ENCODE data around the gene SMYD3.

SMYD3 gene

GRCh38 chr1:246265481-246265880 is 241.6 kb downstream of the SMYD3 start:
- DNase-seq, result no peak

DNA sequence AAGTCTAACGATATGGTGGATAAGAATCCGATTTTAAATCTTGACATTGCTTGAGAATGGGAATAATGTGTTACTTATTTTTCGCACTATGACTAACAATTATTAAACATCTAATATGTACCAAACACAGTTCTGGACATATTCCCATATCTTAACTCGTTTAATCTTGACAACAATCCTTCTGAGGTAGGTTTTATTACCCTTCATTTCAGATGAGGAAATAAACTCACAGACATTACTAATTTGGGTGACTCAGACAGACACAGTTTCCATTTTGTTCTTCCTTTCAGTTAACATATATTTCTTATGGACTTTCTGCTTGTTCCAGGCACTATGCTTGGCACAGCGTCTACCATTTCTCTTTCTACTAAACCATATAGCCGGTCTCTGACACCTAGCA is 244.8 kb downstream of the SMYD3 start:
- DNase-seq, result no peak

DNA sequence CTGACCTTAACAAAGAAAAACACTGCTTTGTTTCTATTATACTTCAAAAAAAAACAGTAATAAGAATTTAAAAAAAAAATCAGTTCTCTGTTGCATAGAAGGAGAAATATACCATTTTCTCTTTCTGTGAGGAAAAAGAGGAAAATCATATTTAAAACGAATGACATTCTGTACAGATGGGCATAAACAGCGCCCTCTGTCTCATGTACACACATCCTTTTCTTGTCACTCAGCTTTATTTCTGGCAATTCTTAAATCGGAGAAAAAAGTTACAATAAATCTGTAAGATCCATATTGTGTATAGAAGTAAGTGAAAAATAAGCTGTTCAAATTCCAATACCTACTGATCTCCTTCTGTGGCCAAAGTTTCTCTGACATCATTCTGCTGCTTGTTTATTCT is 245.4 kb downstream of the SMYD3 start:
- DNase-seq, result no peak

DNA sequence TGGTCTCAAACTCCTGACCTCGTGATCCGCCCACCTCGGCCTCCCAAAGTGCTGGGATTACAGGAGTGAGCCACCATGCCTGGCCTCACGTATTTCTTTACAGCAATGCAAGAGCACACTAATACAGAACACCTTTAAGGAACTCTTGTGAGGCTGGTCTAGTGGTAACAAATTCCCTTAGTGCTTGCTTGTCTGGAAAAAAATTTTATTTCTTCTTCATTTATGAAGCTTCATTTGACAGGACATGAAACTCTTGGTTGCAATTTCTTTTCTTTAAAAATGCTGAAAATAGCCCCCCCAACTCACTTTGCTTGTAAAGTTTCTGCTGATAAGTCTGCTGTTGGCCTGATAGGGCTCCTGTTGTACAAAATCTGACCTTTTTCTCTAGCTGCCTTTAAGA is 248.8 kb downstream of the SMYD3 start:
- DNase-seq, result no peak

DNA sequence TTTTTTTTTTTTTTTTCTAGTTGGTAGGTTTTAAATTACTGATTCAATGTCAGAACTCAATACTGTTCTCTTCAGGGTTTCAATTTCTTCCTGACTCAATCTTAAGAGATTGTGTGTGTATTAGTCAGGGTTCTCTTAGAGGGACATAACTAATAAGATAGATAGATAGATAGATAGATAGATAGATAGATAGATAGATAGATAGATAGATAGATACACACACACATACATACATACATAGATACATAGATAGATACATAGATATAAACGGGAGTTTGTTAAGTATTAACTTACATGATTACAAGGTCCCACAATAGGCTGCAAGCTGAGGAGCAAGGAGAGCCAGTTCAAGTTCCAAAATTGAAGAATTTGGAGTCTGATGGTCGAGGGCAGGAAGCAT is 251.3 kb downstream of the SMYD3 start:
- no peak for DNase-seq

- no peak for DNase-seq
Measured at GRCh38 chr1:246254854-246255253, 252.2 kb downstream of the SMYD3 start.

DNA sequence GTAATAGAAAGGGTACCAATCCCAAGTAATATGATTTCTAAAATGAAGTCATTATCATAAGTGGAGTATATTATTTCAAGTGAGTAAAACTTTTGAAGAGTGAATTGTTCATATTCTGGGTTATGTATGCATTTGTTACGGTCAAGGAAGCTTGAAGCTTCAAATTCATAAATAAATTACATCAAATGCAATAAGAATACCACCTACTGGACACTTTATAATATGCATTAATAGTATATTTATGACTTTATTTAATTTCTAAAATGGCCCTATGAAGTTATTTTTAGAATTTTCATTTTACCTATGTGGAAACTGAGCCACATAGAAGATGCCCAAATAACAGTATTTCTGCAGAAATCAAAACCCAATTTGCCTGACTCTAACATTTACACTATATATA is 260.6 kb downstream of the SMYD3 start:
- no peak for DNase-seq

- DNase-seq, result no peak
Measured at GRCh38 chr1:246245541-246245940, 261.5 kb downstream of the SMYD3 start.

GRCh38 chr1:246232126-246232525 is 275.0 kb downstream of the SMYD3 start:
- DNase-seq, result no peak

DNA sequence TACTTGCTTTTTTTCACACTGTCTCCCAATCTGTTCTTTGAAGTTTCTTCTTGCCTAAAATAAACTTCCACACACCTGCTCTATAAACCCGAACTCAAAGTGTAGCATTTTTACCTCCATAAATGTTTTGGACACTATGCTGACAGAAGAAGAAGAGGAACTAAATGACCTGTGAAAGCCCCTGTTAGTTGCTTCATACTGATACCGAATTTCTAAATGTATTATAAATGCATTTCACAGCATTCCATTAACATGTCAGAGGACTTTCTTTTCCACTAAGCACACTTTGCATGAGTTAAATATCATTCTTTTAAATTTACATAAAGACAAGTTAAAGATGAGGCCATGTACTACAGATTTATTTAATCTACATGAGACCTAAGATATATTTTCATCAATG is 281.0 kb downstream of the SMYD3 start:
- no peak for DNase-seq

DNA sequence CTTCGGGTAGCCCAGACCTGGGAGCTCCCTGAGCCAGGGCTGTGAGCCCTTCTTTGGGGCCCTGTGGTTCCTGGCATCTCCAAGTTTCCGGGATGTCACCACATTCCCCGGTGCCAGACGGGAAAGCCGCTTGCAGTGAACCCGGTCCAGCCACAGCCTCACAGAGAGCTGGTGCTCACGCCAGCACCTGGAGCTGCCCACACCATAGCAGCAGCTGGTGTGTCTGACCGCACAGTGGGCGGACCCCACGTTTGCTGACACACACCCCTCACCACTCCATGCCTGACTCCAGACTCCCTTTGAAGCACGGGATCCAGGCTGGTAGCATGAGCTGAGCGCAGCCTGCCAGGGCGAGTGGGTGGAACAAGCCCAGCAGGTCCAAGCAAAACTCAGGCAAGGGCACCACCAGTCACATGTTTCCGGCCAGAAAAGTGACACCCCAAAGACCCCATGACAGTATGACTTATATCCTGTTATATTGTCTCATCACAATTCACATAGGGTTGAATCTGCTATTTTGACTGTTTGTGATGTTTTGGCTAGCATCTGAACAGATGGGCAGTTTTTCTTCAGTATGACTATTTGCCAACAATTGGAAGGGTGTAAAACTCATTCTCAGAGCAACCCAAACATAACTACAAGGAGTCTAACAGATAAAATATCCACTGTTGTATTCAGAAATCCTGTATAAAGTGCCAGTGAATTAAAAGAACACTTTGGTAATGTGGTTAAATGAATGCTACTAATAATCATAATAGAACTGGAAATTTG is 285.4 kb downstream of the SMYD3 start:
- DNase-seq, result no peak

DNA sequence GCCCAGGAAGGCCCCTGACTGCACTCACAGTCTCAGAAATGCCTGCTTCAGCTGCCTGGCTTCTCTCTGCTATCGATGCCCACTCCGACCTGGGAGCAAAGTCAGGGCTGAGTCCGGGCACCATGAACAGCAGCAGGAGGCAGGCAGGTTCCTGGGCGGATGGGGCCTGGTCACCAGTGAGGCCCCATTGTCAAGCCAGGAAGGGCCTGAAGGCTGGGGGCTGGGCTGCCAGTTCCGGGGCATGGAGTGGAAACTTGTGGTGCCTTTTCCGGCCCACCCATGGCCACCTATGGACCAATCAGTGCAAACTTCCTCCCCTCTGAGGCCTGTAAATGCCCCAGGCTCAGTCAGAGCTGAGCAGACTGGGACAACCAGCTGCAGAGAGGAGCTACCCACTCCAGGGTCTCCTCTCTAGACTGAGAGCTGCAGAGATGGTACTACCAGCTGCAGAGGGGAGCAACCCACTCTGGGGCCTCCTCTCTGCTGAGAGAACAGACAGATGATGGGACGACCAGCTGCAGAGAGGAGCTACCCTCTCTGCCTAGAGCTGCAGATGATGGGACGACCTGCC is 286.5 kb downstream of the SMYD3 start:
- no peak for DNase-seq

DNA sequence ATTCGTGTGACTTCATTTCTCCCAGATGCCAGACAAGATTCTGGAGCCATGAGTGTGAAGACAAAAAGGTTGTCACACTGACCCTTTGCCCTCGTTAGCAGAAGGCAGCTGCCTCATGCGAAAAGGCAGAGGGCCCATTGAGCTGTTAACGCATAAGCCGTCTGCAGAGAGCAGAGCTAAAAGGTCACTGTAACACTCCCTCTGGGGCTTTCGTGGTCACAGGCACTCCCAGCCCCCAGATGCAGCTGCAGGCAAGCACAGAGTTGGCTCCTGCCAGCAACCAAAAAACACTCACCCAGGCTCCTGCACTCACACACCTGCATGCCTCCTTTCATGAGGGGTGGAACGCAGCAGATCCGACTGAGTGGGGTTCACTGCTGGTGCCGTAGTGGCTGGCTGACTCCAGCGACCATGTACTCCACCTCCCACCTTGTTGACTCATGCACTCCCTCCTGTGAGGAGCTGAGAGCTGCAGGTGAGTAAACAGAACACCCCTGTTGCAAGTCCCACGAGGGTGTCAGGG is 287.5 kb downstream of the SMYD3 start:
- DNase-seq, result no peak

DNA sequence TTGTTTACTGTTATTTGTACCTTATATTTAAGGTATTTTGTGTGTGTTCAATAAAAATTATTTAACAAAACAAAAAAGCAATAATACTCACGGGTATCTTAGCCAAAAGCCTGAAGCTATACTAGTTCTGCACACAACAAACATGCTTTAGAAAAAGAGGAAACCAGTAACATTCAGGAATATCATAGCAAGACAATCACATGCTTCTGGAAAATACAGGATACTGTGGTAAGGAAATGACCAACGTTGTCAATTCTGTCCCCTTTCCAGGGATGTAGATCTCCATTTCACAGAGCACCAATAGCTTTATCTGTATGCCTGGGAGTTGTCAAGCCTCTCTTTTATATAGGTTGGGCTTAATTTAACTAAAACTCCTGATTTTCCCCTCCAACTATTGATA is 288.4 kb downstream of the SMYD3 start:
- no peak for DNase-seq

DNA sequence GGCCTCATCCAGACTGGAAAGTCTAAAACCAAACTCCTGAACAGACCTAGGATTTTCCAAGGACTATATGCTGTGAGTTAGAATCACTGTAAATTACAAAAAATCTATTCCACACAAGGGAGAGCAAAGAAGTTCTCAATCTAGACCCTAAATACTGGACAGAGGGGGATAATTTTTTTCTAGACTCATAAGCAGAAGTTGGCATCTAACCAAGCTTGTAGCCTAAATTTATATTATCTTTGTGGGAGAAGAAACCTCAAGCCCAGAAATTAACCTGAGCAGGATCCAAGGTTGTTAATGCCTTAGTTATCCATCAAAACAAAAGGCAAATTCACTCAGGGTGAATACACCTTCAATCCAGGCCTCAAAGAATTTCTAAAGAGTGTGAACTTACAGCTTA is 290.2 kb downstream of the SMYD3 start:
- no peak for DNase-seq

DNA sequence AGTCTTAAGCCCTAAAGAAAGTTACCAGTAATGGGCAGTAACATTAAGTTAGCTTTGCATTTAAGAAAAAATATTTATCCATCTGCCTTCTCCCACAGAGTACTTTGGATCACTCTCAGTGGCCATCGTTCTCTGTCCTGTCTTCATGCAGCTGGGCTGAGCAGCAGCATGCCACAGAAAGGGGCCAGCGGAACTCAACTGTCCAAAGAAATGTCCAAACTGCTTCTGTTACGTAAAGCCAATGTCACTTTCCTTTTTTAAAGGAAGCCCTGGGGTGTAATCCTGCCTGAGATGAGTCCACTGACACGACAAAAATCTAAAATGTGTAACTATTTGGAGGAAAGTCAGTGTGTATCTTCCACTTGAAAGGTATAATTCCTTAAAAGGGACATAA is 291.6 kb downstream of the SMYD3 start:
- DNase-seq, result no peak

GRCh38 chr1:246214708-246215509 is 292.2 kb downstream of the SMYD3 start:
- DNase-seq, result no peak

- no peak for DNase-seq
Measured at GRCh38 chr1:246213947-246214346, 293.1 kb downstream of the SMYD3 start.

DNA sequence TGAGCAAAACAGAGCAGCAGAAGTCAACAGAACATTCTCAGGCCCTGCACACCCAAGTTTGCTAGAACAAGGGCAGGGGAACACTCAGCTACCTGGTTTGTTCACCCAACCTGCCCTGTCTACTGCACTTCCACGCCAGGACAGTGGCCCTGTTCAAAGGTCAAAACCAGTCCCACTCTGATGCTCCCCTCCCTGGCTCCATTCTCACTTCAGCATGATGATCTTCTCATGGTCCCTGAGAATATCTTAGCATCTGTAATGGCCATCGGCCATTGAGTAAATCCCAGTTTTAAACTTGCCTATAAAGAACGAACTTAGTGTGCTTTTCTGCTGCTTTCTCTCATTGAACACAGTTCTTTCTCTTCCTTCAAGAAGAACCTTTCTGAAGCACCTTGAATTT is 293.6 kb downstream of the SMYD3 start:
- DNase-seq, result no peak

DNA sequence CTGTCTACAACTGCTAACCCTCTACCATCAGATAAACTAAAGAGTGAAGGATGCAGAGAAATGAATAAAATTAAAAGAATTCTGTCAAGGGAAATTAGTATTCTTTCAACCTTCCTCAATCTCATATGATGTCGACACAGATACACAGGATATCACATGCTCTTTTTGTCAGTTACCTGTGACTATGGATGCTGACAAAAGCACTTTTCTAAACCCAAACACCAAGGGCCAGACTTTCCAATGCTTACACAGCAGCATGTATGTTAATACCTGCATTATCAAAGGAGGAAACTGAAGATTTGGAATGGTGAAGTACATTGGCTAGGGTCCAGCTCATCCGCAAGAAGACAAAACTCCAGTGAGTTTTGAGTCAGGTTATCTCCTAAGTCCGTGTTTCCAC is 294.0 kb downstream of the SMYD3 start:
- DNase-seq, result no peak

DNA sequence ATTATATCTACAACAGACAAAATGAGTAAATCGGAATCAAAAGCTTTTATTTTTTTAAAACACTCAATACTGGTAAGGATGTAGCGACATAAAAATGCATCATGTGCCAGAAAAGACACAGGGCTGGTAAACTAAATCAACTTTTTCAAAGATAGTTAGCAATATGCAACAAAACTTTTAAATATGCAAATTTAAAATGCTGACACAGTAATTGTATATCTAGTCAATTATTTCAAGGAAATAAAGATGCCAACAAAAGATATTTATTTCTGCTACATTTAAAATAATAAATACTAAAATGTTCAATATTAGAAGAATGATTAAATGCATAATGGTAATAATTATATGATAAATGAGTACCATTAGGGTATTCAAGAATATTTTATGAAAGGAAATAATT is 295.1 kb downstream of the SMYD3 start:
- no peak for DNase-seq

GRCh38 chr1:246210756-246211155 is 296.3 kb downstream of the SMYD3 start:
- no peak for DNase-seq

DNA sequence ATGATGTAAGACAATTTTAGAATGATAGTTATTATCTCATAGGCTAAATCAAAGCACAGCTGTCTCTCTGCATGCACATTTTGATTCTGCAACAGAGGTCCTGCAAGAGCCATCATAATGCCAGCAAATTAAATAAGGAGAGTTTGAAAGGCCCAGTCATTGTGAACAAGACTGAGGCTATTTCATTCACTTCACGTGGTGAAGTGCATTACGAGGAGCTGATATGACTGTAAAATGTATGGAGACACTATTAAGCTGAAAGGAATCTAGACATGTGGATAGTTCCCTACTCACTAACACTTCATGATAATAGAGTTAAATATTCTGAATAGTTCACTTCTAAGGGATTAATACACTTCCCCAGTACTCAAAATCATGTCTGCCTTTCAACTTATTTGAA is 299.0 kb downstream of the SMYD3 start:
- no peak for DNase-seq

GRCh38 chr1:246203180-246203579 is 303.9 kb downstream of the SMYD3 start:
- no peak for DNase-seq

Data from activated CD8-positive, alpha-beta memory T cell treated with anti-CD3 and anti-CD28 coated beads, Interleukin-2, amount 50 U/mL, for 4 hours (primary cell).